NCI-H524 (cell line): ENCODE data around the gene ABCA12.

Experiments used
- DNase-seq, 2 experiments: peaks; one replicate each; lab custom pipeline; 2025; lab: John Stamatoyannopoulos, UW

Gene ABCA12

GRCh38 chr2:215038421-215038820 lies 100.0 kb downstream of the ABCA12 start:
- DNase-seq = no peak

GRCh38 chr2:215036314-215036713 lies 102.1 kb downstream of the ABCA12 start:
- DNase-seq = no peak

- no peak for DNase-seq
Observed at GRCh38 chr2:215034154-215034553, 104.3 kb downstream of the ABCA12 start.

GRCh38 chr2:215032153-215032552 lies 106.3 kb downstream of the ABCA12 start:
- peak in 1 of 2 experiments; percentile 23 for DNase-seq

- no peak for DNase-seq
Observed at GRCh38 chr2:215031321-215031720, 107.1 kb downstream of the ABCA12 start.

- no peak for DNase-seq
Observed at GRCh38 chr2:215029936-215030335, 108.5 kb downstream of the ABCA12 start.

- no peak for DNase-seq
Observed at GRCh38 chr2:215028231-215028630, 110.2 kb downstream of the ABCA12 start.

GRCh38 chr2:215027779-215028178 lies 110.6 kb downstream of the ABCA12 start:
- no peak for DNase-seq

- no peak for DNase-seq
Observed at GRCh38 chr2:215022910-215023309, 115.5 kb downstream of the ABCA12 start.

- no peak for DNase-seq
Observed at GRCh38 chr2:215022418-215022817, 116.0 kb downstream of the ABCA12 start.

GRCh38 chr2:215020283-215020682 lies 118.1 kb downstream of the ABCA12 start:
- no peak for DNase-seq

GRCh38 chr2:215019521-215020145 lies 118.8 kb downstream of the ABCA12 start:
- DNase-seq = no peak

- no peak for DNase-seq
Observed at GRCh38 chr2:215019085-215019484, 119.3 kb downstream of the ABCA12 start.

- no peak for DNase-seq
Observed at GRCh38 chr2:215015421-215015820, 123.0 kb downstream of the ABCA12 start.

GRCh38 chr2:215010390-215010789 lies 128.0 kb downstream of the ABCA12 start:
- peak; percentile 12 to 33 for DNase-seq

GRCh38 chr2:215003001-215003400 lies 135.4 kb downstream of the ABCA12 start:
- DNase-seq = no peak

GRCh38 chr2:215002500-215002899 lies 135.9 kb downstream of the ABCA12 start:
- peak; percentile 45 to 65 for DNase-seq

- DNase-seq = no peak
Observed at GRCh38 chr2:215000721-215001120, 137.7 kb downstream of the ABCA12 start.

GRCh38 chr2:214995926-214996670 lies 142.3 kb downstream of the ABCA12 start:
- DNase-seq = no peak

GRCh38 chr2:214995409-214995808 lies 143.0 kb downstream of the ABCA12 start:
- DNase-seq = no peak

- DNase-seq = no peak
Observed at GRCh38 chr2:214992911-214993310, 145.5 kb downstream of the ABCA12 start.

- no peak for DNase-seq
Observed at GRCh38 chr2:214989187-214989586, 149.2 kb downstream of the ABCA12 start.

GRCh38 chr2:214987261-214987660 lies 151.2 kb downstream of the ABCA12 start:
- DNase-seq = peak; percentile 76 to 93

GRCh38 chr2:214985619-214986018 lies 152.8 kb downstream of the ABCA12 start:
- DNase-seq = no peak
